NB4 (cell line): ENCODE data around the gene CADM1.

ENCODE experiments used
- MYC ChIP-seq: IDR thresholded peaks from 2 replicates; pipeline ENCODE4 v1.6.1; 2011; ENCODE audit warnings: low read depth, low read length
- POLR2A ChIP-seq: IDR thresholded peaks from 2 replicates; pipeline ENCODE4 v1.6.1; 2011; ENCODE audit warnings: mild to moderate bottlenecking; ENCODE audit not compliant: insufficient read length; ENCODE audit errors: extremely low read depth
- TF ChIP-seq, protein P1 (sequence below): IDR thresholded peaks from one replicate; pipeline ENCODE4 v1.5.1; 2012; ENCODE audit warnings: low read depth, low read length
- TF ChIP-seq, protein P2 (sequence below): IDR thresholded peaks from 2 replicates; pipeline ENCODE4 v1.6.1; 2011; ENCODE audit warnings: low read depth, low read length

GRCh38 chr11:115552773-115553438 lies 48.7 kb upstream of the CADM1 start:
- TF ChIP-seq, protein P1, sequence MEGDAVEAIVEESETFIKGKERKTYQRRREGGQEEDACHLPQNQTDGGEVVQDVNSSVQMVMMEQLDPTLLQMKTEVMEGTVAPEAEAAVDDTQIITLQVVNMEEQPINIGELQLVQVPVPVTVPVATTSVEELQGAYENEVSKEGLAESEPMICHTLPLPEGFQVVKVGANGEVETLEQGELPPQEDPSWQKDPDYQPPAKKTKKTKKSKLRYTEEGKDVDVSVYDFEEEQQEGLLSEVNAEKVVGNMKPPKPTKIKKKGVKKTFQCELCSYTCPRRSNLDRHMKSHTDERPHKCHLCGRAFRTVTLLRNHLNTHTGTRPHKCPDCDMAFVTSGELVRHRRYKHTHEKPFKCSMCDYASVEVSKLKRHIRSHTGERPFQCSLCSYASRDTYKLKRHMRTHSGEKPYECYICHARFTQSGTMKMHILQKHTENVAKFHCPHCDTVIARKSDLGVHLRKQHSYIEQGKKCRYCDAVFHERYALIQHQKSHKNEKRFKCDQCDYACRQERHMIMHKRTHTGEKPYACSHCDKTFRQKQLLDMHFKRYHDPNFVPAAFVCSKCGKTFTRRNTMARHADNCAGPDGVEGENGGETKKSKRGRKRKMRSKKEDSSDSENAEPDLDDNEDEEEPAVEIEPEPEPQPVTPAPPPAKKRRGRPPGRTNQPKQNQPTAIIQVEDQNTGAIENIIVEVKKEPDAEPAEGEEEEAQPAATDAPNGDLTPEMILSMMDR = no peak
- TF ChIP-seq, protein P2, sequence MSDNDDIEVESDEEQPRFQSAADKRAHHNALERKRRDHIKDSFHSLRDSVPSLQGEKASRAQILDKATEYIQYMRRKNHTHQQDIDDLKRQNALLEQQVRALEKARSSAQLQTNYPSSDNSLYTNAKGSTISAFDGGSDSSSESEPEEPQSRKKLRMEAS = no peak
- no peak for TF ChIP-seq POLR2A
- no peak for TF ChIP-seq MYC
